ENCODE measurements around the gene SYMPK. TPM values are rescaled to one million over a fixed set of nuclear protein-coding genes. Genes with fewer than 3 reads are reported as not detected.

The SYMPK gene
- polyA plus RNA-seq, 1 of the 3 experiments (the other 2 are of a cell fraction), result 92.7 TPM

GRCh38 chr19:45886427-45887199, 23.7 kb upstream of the SYMPK start:
- Histone ChIP-seq H3K4me3 (ENCODE audit: low read depth in 2 of 2, low read length in 1 of 2) (peak overlapping the region; percentile 72 to 81), H3K36me3 (replicated peaks in 1 of 2; ENCODE audit: control insufficient read depth in 1 of 2, insufficient read depth in 2 of 2, low read length in 1 of 2) (peaks cover 3 to 28% of the 10 kb centered on the region in 2 experiments), H3F3A (replicated peaks; ENCODE audit: insufficient read depth) (peaks cover 19% of the 10 kb centered on the region), H3K27me3 (ENCODE audit: insufficient read depth) (no peaks in the 10 kb centered on the region), H3K4me2 (peak overlapping the region; percentile 84), H2AFZ (ENCODE audit: low read depth) (peak overlapping the region; percentile 75), H4K20me1 (ENCODE audit: insufficient read depth) (peaks cover 33% of the 10 kb centered on the region), H3K9me2 (no peaks in the 10 kb centered on the region), H3K9me3 (no peaks in the 10 kb centered on the region), H3K4me1 (ENCODE audit: control insufficient read depth in 1 of 2, insufficient read depth in 2 of 2, low read depth in 1 of 2, low read length in 1 of 2) (peaks cover 3 to 39% of the 10 kb centered on the region in 2 experiments; a peak in 2 of 4 replicates), H3K9ac (peak overlapping the region; percentile 77), H3K27ac (ENCODE audit: low read depth in 2 of 2, low read length in 1 of 2) (peak overlapping the region; percentile 78 to 92), H3K79me2 (ENCODE audit: insufficient read depth) (peaks cover 29% of the 10 kb centered on the region)
- WGBS (ENCODE audit: low lambda C conversion rate), result 2% methylated on average over 23 of the region's 32 CpGs
- peak; percentile 94 for DNase-seq
- ChIA-PET POLR2A (interaction anchor here (0.6 to 1.6 kb wide), 4 partner anchors 16 to 123 kb away, joined by 3 to 19 read pairs (median 5); partner anchors contain the start of genes MYPOP and SYMPK), CTCF (interaction anchor here (0.8 to 9.9 kb wide), 6 partner anchors 16 to 117 kb away, joined by 3 to 130 read pairs (median 8); partner anchors contain the start of genes FOXA3, MYPOP, RSPH6A and SYMPK)
- TF ChIP-seq YY1 (IDR thresholded peaks at IDR 0.05; ENCODE audit: low read depth) (peak; percentile 48; the same call in 1 of the 2 replicates), FOXJ3 (CRISPR knock-in tag; IDR thresholded peaks at IDR 0.05) (no peak), SMC3 (IDR thresholded peaks at IDR 0.05; ENCODE audit: low read depth, low read length) (no peak), NFIC (IDR thresholded peaks at IDR 0.05; ENCODE audit: borderline replicate concordance) (no peak), RFX5 (IDR thresholded peaks at IDR 0.05; ENCODE audit: low read length) (no peak), TAF1 (IDR thresholded peaks at IDR 0.05; ENCODE audit: borderline replicate concordance, low read depth, low read length) (peak; percentile 43), JUND (IDR thresholded peaks at IDR 0.05) (no peak), SIN3A (IDR thresholded peaks at IDR 0.05; ENCODE audit: borderline replicate concordance, low read depth, low read length) (peak; percentile 29; the same call in 1 of the 2 replicates), TCF12 (IDR thresholded peaks at IDR 0.05) (no peak), EP300 (IDR thresholded peaks at IDR 0.05; ENCODE audit: borderline replicate concordance in 1 of 2, low read depth in 1 of 2, low read length in 1 of 2) (no peak), FOXM1 (IDR thresholded peaks at IDR 0.05; ENCODE audit: low read depth) (no peak), CHD2 (IDR thresholded peaks at IDR 0.05; ENCODE audit: low read length, partially characterized antibody) (peak; percentile 84), MXI1 (IDR thresholded peaks at IDR 0.05; ENCODE audit: low read depth, low read length) (no peak), RCOR1 (IDR thresholded peaks at IDR 0.05; ENCODE audit: low read length) (no peak), GABPA (IDR thresholded peaks at IDR 0.05; ENCODE audit: low read depth) (peak; percentile 87), ELF1 (IDR thresholded peaks at IDR 0.05) (peak; percentile 71), MAX (IDR thresholded peaks at IDR 0.05; ENCODE audit: low read depth) (peak; percentile 67; the same call in 1 of the 2 replicates), CTCF (IDR thresholded peaks at IDR 0.05) (no peak), RAD21 (IDR thresholded peaks at IDR 0.05; ENCODE audit: low read length) (no peak), NRF1 (IDR thresholded peaks at IDR 0.05; ENCODE audit: low read depth, low read length) (no peak), RXRA (IDR thresholded peaks at IDR 0.05; ENCODE audit: borderline replicate concordance, low read depth) (no peak), POLR2AphosphoS5 (IDR thresholded peaks at IDR 0.05; ENCODE audit: low read depth, low read length) (peak; percentile 71; the same call in 1 of the 2 replicates), REST (IDR thresholded peaks at IDR 0.05; ENCODE audit: low read depth, low read length) (0 out of 2 replicates have a peak, but pooled peaks have one; percentile 2), PBX3 (IDR thresholded peaks at IDR 0.05) (peak; percentile 36; the same call in 1 of the 2 replicates), MEF2A (IDR thresholded peaks at IDR 0.05; ENCODE audit: borderline replicate concordance, low read depth) (no peak)

All from SK-N-SH (cell line).